ENCODE measurements around the gene HSD17B4. TPM values are rescaled to one million over a fixed set of nuclear protein-coding genes. Genes with fewer than 3 reads are reported as not detected.
A peak's percentile ranks its signal among the peaks of the same experiment; 100 is the strongest.

Gene HSD17B4, protein sequence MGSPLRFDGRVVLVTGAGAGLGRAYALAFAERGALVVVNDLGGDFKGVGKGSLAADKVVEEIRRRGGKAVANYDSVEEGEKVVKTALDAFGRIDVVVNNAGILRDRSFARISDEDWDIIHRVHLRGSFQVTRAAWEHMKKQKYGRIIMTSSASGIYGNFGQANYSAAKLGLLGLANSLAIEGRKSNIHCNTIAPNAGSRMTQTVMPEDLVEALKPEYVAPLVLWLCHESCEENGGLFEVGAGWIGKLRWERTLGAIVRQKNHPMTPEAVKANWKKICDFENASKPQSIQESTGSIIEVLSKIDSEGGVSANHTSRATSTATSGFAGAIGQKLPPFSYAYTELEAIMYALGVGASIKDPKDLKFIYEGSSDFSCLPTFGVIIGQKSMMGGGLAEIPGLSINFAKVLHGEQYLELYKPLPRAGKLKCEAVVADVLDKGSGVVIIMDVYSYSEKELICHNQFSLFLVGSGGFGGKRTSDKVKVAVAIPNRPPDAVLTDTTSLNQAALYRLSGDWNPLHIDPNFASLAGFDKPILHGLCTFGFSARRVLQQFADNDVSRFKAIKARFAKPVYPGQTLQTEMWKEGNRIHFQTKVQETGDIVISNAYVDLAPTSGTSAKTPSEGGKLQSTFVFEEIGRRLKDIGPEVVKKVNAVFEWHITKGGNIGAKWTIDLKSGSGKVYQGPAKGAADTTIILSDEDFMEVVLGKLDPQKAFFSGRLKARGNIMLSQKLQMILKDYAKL
- 104 and 142 TPM in 2 replicates for total RNA-seq

GRCh38 chr5:119452373-119453039, at the start of gene HSD17B4:
HSD17B4 (plus strand) TSS chr5:119452497; CDS start chr5:119452576, 79 bp downstream.
- DNase-seq (ENCODE audit: low read depth), result no peak
- no peak for TF ChIP-seq CTCF (conservative IDR thresholded peaks at IDR 0.05; ENCODE audit: low read depth, low read length)
- H3K4me3 ChIP-seq (ENCODE audit: low read depth, low read length), result peak within 1 kb of the TSS; percentile 74

DNA sequence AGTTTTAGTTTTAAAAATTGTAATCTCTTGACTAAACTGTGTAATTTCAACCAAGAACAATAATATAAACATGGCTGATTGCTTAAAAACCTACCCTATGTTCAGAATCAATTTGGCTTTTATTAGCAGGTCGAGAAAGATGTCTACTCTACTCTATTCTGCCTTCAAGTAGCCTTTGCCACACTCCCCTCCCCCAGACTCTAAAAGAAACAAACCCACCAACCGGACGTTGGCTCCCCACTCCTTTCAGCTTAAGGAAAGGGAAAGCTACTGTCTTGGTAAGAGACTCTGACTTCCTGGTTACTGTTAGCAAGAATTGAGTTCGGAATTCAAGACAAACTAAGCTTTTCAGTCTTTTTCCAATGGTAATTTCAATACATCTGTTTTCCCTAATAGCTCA, 49.7 kb upstream of the HSD17B4 start:
- no peak for TF ChIP-seq CTCF (conservative IDR thresholded peaks at IDR 0.05; ENCODE audit: low read depth, low read length)
- H3K4me3 ChIP-seq (ENCODE audit: low read depth, low read length), result no peak overlapping the region
- DNase-seq (ENCODE audit: low read depth), result no peak

- no peak for DNase-seq (ENCODE audit: low read depth)
- no peak overlapping the region for H3K4me3 ChIP-seq (ENCODE audit: low read depth, low read length)
- no peak for TF ChIP-seq CTCF (conservative IDR thresholded peaks at IDR 0.05; ENCODE audit: low read depth, low read length)
Measured at GRCh38 chr5:119404033-119404432, 48.3 kb upstream of the HSD17B4 start.

GRCh38 chr5:119405419-119405818, 46.9 kb upstream of the HSD17B4 start:
- no peak for TF ChIP-seq CTCF (conservative IDR thresholded peaks at IDR 0.05; ENCODE audit: low read depth, low read length)
- DNase-seq (ENCODE audit: low read depth), result no peak
- H3K4me3 ChIP-seq (ENCODE audit: low read depth, low read length), result no peak overlapping the region

DNA sequence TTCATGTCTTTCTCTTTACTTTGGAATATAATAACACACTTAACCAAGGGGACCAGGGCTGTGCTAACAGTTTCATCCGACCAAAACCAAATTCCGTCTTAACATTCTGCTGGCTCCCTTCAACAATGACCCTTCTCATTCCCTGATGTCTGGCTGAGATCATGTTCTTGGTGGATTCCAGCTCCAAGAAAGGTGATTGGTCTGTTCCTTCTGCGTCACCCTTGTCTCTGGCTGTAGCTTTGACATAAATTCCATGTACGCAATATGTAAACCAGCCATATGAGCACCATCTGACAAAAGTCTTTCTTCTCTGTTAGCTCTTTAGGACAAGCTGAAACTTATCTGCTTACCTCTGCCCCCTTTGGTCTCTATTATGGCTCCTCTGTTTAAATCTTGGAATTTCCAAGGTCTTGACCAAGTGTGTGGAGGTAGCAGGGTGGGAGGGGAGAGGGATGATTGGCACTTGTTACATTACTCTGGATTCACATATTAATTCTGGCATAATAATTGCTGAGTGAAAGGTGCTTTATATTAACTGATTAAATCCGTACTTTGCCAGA, 45.7 kb upstream of the HSD17B4 start:
- DNase-seq (ENCODE audit: low read depth), result no peak

More for the DNA sequence above, 45.7 kb upstream of the HSD17B4 start:
- H3K4me3 ChIP-seq (ENCODE audit: low read depth, low read length), result no peak overlapping the region
- no peak for TF ChIP-seq CTCF (conservative IDR thresholded peaks at IDR 0.05; ENCODE audit: low read depth, low read length)
